K562 (cell line): ENCODE results near the gene VSX2. TPM values are rescaled to one million over a fixed set of nuclear protein-coding genes. Genes with fewer than 3 reads are reported as not detected.

ENCODE experiments used
- ATAC-seq: fragments of 200-7000 bp; cut with Tn5 transposase; 3 replicates; pipeline ENCODE4 v1.9.1; 2020; ENCODE audit warnings: moderate library complexity
- BruUV-seq: library from RNA; stranded (reverse); fragments of 400-500 nt; replicated peaks from 2 replicates; lab custom pipeline; 2021; lab: Mats Ljungman, UMichigan
- CTCF ChIA-PET: fragments of 300-600 bp; formaldehyde crosslinking; extraction: SDS; loops from one replicate; lab custom pipeline; 2021; ENCODE audit warnings: low intra/inter-chr PET ratio; lab: Yijun Ruan, JAX
- POLR2A ChIA-PET: fragments of 300-600, 350-650 bp; sonication (Branson Sonifier 250); formaldehyde crosslinking; extraction: SDS; loops from one replicate; lab custom pipeline; 2021; ENCODE audit warnings: antibody characterized with exemption, inconsistent platforms; lab: Yijun Ruan, JAX
- DNase-seq, 4 experiments: peaks; one replicate each; pipeline versions ENCODE4 v3.0.0 to v3.0.0-alpha.2; 2011 to 2018; ENCODE audit warnings: low spot score in 3 of 4, mixed read lengths in 3 of 4; ENCODE audit errors: extremely low read depth in 1 of 4
- FAIRE-seq: peaks from 2 replicates; lab custom pipeline; 2011; peaks lifted over from hg19 to GRCh38; lab: Jason Lieb, UNC
- H2AFZ ChIP-seq: 2 replicates; pipeline ENCODE4 v1.6.0; 2011; ENCODE audit warnings: low read depth, low read length, control low read depth, inconsistent platforms
- H3K27ac ChIP-seq: fragments of 200-600 bp; 3 replicates; pipeline ENCODE4 v1.8.0; 2011; ENCODE audit warnings: low read depth, mild to moderate bottlenecking, control low read depth, inconsistent platforms, low read length, moderate library complexity, mixed read lengths; ENCODE audit errors: extremely low read depth
- H3K27me3 ChIP-seq, 2 experiments: fragments of 300-600 bp in 1 of 2; 2 replicates in 1 of 2; 3 replicates in 1 of 2; pipeline versions ENCODE4 v1.6.0 to v1.8.0; 2011; ENCODE audit warnings: inconsistent platforms in 2 of 2, low read length in 2 of 2, mild to moderate bottlenecking in 1 of 2, mixed read lengths in 1 of 2, moderate library complexity in 1 of 2; ENCODE audit not compliant: control insufficient read depth in 2 of 2, insufficient read depth in 2 of 2
- H3K36me3 ChIP-seq: fragments of 300-600 bp; 3 replicates; pipeline ENCODE4 v1.8.0; 2011; ENCODE audit warnings: mild to moderate bottlenecking, low read length, inconsistent platforms; ENCODE audit not compliant: control insufficient read depth, insufficient read depth
- H3K4me1 ChIP-seq, 2 experiments: fragments of 200-600 bp in 1 of 2; replicated peaks in 1 of 2; 2 replicates in 1 of 2; 3 replicates in 1 of 2; pipeline versions ENCODE4 v1.5.1 to v1.8.0; 2011; ENCODE audit warnings: inconsistent platforms in 2 of 2, low read length in 2 of 2, mild to moderate bottlenecking in 1 of 2, mixed read lengths in 1 of 2, moderate library complexity in 1 of 2; ENCODE audit not compliant: control insufficient read depth in 2 of 2, insufficient read depth in 2 of 2
- H3K4me2 ChIP-seq: 2 replicates; pipeline ENCODE4 v1.6.1; 2011; ENCODE audit warnings: low read length, control low read depth, inconsistent platforms, mixed read lengths; ENCODE audit not compliant: insufficient read depth
- H3K4me3 ChIP-seq: fragments of 200-600 bp; sonication (generic), shearing (Covaris generic); 2 replicates; pipeline ENCODE4 v1.5.1; 2016; ENCODE audit warnings: control low read depth, inconsistent platforms
- H3K79me2 ChIP-seq: fragments of 200-600 bp; 3 replicates; pipeline ENCODE4 v1.8.0; 2011; ENCODE audit warnings: low read length, inconsistent platforms; ENCODE audit not compliant: control insufficient read depth, insufficient read depth
- H3K9ac ChIP-seq, 2 experiments: 2 replicates each; pipeline versions ENCODE4 v1.6.0 to v1.6.1; 2011; ENCODE audit warnings: low read depth in 2 of 2, low read length in 2 of 2, control low read depth in 1 of 2, inconsistent platforms in 1 of 2, mild to moderate bottlenecking in 1 of 2, mixed read lengths in 1 of 2; ENCODE audit not compliant: insufficient read depth in 1 of 2
- H3K9me1 ChIP-seq: one replicate; pipeline ENCODE4 v1.6.0; 2011; ENCODE audit warnings: inconsistent platforms, mild to moderate bottlenecking, low read length, moderate library complexity; ENCODE audit not compliant: control insufficient read depth, insufficient read depth
- H3K9me3 ChIP-seq: replicated peaks from 2 replicates; pipeline ENCODE4 v1.5.1; 2011; ENCODE audit warnings: low read depth, low read length, inconsistent platforms; ENCODE audit not compliant: control insufficient read depth, insufficient read depth
- H4K20me1 ChIP-seq: replicated peaks from 2 replicates; pipeline ENCODE4 v1.6.1; 2011; ENCODE audit warnings: low read length, inconsistent platforms, mixed read lengths; ENCODE audit not compliant: control insufficient read depth, insufficient read depth
- ARNT ChIP-seq, 2 experiments: fragments of 450-650 bp; IDR thresholded peaks; 2 replicates each; pipeline ENCODE4 v1.6.1; 2016; ENCODE audit warnings: mild to moderate bottlenecking in 1 of 2
- MECOM ChIP-seq: fragments of 250-450 bp; sonication (Bioruptor Pico); IDR thresholded peaks from 2 replicates; pipeline ENCODE4 v1.8.0; 2022; ENCODE audit warnings: inconsistent platforms
- MYC ChIP-seq, 2 experiments: fragments of 250-450 bp in 1 of 2; sonication (Bioruptor Pico) in 1 of 2; IDR thresholded peaks; 2 replicates each; pipeline versions ENCODE4 v1.5.1 to v1.6.1; 2012 to 2021; ENCODE audit warnings: low read depth in 2 of 2, borderline replicate concordance in 1 of 2, improper control_type of control experiment in 1 of 2, low read length in 1 of 2, mild to moderate bottlenecking in 1 of 2, moderate library complexity in 1 of 2
- NBN ChIP-seq: fragments of 450-650 bp; IDR thresholded peaks from 2 replicates; pipeline ENCODE4 v1.6.1; 2016; ENCODE audit warnings: low read depth, mild to moderate bottlenecking
- PML ChIP-seq: IDR thresholded peaks from 2 replicates; pipeline ENCODE4 v1.6.1; 2012; ENCODE audit warnings: low read length, inconsistent platforms
- PRMT5 ChIP-seq: sonication (generic); formaldehyde crosslinking; IDR thresholded peaks from 2 replicates; pipeline ENCODE4 v1.5.0; 2020; ENCODE audit warnings: missing genetic modification reagents
- STAG1 ChIP-seq: sonication (generic); formaldehyde crosslinking; IDR thresholded peaks from 2 replicates; pipeline ENCODE4 v1.5.0; 2020; ENCODE audit warnings: missing genetic modification reagents, borderline replicate concordance
- TEAD2 ChIP-seq: fragments of 450-650 bp; IDR thresholded peaks from 2 replicates; pipeline ENCODE4 v1.6.1; 2016; ENCODE audit warnings: missing genetic modification characterization, control low read depth, missing compliant biosample characterization
- WGBS: fragments of 100-300 bp; shearing (Covaris generic); methylation state at CpG from one replicate; pipeline ENCODE4 v1.1.6; 2016; ENCODE audit warnings: low coverage, mixed read lengths; ENCODE audit not compliant: insufficient coverage; ENCODE audit errors: missing lambda C conversion rate; 5-methylcytosine and 5-hydroxymethylcytosine counted together
- in situ Hi-C: fragments of 300-500 bp; cut with MboI; formaldehyde crosslinking; loops from 4 replicates; pipeline ENCODE4 v1.15.0; 2018; ENCODE audit warnings: inconsistent platforms, mixed read lengths
- intact Hi-C: fragments of 100-400 bp; cut with micrococcal nuclease; formaldehyde crosslinking; loops from 2 replicates; pipeline ENCODE4 v1.14.2; 2022
- polyA plus RNA-seq, 8 experiments: library from polyadenylated mRNA; depleted of rRNA in 4 of 8; stranded (reverse) in 5 of 8; unstranded in 3 of 8; fragments of >200 nt; fragmentation: Nextera tagmentation in 2 of 8; fragmentation: Illumina TruSeq in 1 of 8; extraction: Ambion mirVana in 2 of 8; extraction: Trizol in 1 of 8; gene quantifications; 2 replicates each; pipeline versions ENCODE4 v1.2.1 to v1.2.3, GENCODE V29; 2011 to 2014; ENCODE audit warnings: inconsistent platforms in 1 of 8, missing spikeins in 1 of 8
- total RNA-seq, 7 experiments: library from RNA; depleted of rRNA in 6 of 7; stranded (reverse); fragments of >200 nt in 6 of 7; fragmentation: Illumina TruSeq in 2 of 7; extraction: Trizol in 2 of 7; gene quantifications; 2 replicates each; pipeline versions ENCODE4 v1.2.1 to v1.2.3, GENCODE V29; 2011 to 2021; ENCODE audit warnings: low replicate concordance in 1 of 7
- TF ChIP-seq, protein P1 (sequence below), 3 experiments: fragments of 200-800 bp in 1 of 3; sonication (Bioruptor generic) in 1 of 3; sonication (generic) in 1 of 3; formaldehyde crosslinking in 1 of 3; IDR thresholded peaks; 2 replicates each; pipeline versions ENCODE4 v1.6.1 to v1.8.0; 2016 to 2022; ENCODE audit warnings: mild to moderate bottlenecking in 2 of 3, missing compliant biosample characterization in 2 of 3, missing genetic modification characterization in 2 of 3, missing genetic modification reagents in 1 of 3

VSX2 gene
- total and polyA plus RNA-seq, 9 of the 15 experiments (the other 6 are each of a cell fraction or from before 2014, with no cell fraction given), result 0.04 TPM; not detected in 8

DNA sequence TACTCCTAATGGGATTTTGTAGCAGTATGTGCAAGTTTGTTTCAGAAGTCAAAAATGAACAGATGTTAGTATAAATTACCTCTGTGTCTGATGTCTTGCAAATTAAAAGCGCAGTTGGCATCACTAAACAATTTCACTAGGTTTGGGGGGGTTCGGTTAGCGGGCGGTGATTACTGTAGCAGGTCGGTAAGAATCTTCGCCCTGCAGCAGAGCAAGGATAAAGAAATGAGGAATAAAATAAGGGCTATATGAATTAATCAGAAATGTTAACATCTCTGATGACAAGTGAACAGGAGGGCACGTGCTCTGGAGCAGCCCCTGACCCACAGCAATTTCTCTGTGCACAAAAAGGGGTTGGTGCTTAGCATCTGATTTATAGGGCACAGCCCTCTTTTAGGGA lies 43.6 kb upstream of the VSX2 start:
- no peak for ATAC-seq
- H3K9me1 ChIP-seq, result no peaks in the 10 kb centered on the region
- no peak overlapping the region for H3K4me2 ChIP-seq
- no peak overlapping the region for H2AFZ ChIP-seq
- no peaks in the 10 kb centered on the region for H3K9me3 ChIP-seq
- TF ChIP-seq ARNT (IDR thresholded peaks at IDR 0.05) (no peak), PRMT5 (CRISPR knock-in tag) (no peak), TEAD2 (no peak), PML (no peak), NBN (no peak), MYC (IDR thresholded peaks at IDR 0.05; ENCODE audit: low read depth, low read length) (no peak), MYC (CRISPR knock-in tag; IDR thresholded peaks at IDR 0.05; ENCODE audit: borderline replicate concordance, low read depth) (no peak), STAG1 (CRISPR knock-in tag) (no peak), MECOM (CRISPR knock-in tag) (no peak)
- TF ChIP-seq, protein P1, sequence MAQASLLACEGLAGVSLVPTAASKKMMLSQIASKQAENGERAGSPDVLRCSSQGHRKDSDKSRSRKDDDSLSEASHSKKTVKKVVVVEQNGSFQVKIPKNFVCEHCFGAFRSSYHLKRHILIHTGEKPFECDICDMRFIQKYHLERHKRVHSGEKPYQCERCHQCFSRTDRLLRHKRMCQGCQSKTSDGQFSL (CRISPR knock-in tag; IDR thresholded peaks at IDR 0.05), result no peak
- TF ChIP-seq, protein P1 (tag; IDR thresholded peaks at IDR 0.05), result no peak
- TF ChIP-seq, all 486 proteins: peak for 0
- no peak overlapping the region for H3K9ac ChIP-seq
- no peak overlapping the region for H3K4me3 ChIP-seq
- peaks cover 4% of the 10 kb centered on the region; the same call in 2 of the 3 replicates for H3K36me3 ChIP-seq
- no peak for DNase-seq
- no TSS peak for BruUV-seq
- H3K27ac ChIP-seq, result no peak overlapping the region
- no peaks in the 10 kb centered on the region for H3K27me3 ChIP-seq
- 82% methylated on average over 7 of the region's 7 CpGs for WGBS
- H4K20me1 ChIP-seq, result no peaks in the 10 kb centered on the region
- in situ Hi-C loops (no loop called here), intact Hi-C loops (no loop called here)
- ChIA-PET POLR2A (no interaction called here), CTCF (no interaction called here)
- H3K4me1 ChIP-seq, result no peaks in the 10 kb centered on the region
- FAIRE-seq, result no peak
- H3K79me2 ChIP-seq, result no peaks in the 10 kb centered on the region
